Measurements from ENCODE around the gene SULF2.

SULF2 gene

GRCh38 chr20:47670913-47671312 is 114.4 kb downstream of the SULF2 start:
- no peak for ATAC-seq

DNA sequence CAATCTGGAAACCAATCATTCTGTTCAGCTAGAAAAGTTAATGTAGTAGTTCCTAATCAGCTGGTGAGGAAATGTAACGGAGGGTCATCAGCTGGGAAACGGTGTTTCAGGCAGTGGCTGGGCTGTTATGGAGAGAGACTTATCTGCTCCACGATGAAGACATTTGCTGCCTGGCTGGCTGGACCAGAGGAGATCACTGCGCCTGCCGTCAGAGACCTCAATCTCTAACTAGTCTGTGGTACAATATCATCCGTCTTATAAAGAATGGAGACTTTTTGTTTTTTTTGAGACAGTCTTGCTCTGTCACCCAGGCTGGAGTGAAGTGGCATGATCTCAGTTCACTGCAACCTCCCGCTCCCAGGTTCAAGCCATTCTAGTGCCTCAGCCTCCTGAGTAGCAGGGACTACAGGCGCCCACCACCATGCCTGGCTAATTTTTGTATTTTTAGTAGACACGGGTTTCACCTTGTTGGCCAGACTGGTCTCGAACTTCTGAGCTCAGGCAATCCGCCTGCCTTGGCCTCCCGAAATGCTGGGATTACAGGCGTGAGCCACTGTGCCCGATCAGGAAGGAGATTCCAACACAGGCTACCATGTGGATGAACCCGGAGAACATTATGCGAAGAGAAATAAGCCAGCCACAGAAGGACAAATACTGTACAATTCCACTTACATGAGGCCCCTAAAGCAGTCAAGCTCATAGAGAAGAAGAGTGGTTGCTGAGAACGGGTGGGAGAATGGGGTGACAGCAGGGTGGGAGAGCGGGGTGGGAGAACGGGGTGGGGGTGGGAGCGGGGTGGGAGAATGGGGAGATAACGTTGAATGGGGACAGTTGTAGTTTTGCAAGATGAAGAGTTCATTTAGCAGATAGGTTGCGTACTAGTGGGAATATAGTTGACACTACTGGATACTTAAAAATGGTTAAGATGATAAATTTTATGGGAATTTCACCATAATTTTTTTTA is 115.1 kb downstream of the SULF2 start:
- no peak for ATAC-seq
- TF ChIP-seq TOX (CRISPR knock-in tag; IDR thresholded peaks at IDR 0.05; ENCODE audit: borderline replicate concordance): no peak

More at GRCh38 chr20:47670913-47671312, 114.4 kb downstream of the SULF2 start:
- TF ChIP-seq OSR1 (CRISPR knock-in tag; IDR thresholded peaks at IDR 0.05): no peak
- TF ChIP-seq ESRRG (CRISPR knock-in tag; IDR thresholded peaks at IDR 0.05): no peak
- no peak for TF ChIP-seq ISL1 (CRISPR knock-in tag; IDR thresholded peaks at IDR 0.05)

DNA sequence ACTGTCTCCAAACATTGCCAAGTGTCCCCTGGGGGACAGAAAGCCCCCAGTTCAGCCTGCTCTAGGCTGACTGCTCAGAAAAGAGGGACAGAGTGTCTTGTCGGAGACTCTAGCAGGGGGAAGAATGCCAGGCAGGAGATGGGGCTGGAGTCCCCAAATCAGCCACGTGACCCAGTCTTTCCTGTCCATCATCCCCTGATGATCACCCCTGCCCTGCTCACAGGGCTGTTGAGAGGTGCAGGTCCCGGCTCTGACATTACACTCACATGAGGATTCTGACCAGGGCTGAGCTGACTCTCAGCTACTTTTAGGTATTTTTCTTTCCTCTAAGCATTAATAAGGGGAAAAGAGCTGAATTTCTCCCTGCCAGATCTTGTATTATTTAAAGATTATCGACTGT is 115.8 kb downstream of the SULF2 start:
- no peak for TF ChIP-seq ISL1 (CRISPR knock-in tag; IDR thresholded peaks at IDR 0.05)
- TF ChIP-seq BACH2 (CRISPR knock-in tag; IDR thresholded peaks at IDR 0.05; ENCODE audit: borderline replicate concordance): no peak
- no peak for TF ChIP-seq PPARA (CRISPR knock-in tag; IDR thresholded peaks at IDR 0.05; ENCODE audit: borderline replicate concordance)
- no peak for TF ChIP-seq PATZ1 (CRISPR knock-in tag; IDR thresholded peaks at IDR 0.05; ENCODE audit: borderline replicate concordance)
- TF ChIP-seq GLIS3 (CRISPR knock-in tag; IDR thresholded peaks at IDR 0.05): no peak
- no peak for ATAC-seq

DNA sequence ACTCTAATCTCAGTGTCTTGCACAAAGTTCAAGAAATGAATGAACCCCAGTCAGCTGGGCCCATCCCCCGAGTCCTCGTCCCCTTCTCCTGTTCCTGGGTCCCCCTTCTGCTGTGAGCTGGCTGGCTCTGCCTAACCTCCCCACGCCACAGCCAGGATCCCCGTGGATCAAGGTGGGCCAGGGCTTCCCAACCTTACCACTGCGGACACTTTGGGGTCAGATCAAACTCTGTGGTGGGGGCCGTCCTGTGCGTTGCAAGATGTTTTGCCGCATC is 116.2 kb downstream of the SULF2 start:
- TF ChIP-seq, protein P1, sequence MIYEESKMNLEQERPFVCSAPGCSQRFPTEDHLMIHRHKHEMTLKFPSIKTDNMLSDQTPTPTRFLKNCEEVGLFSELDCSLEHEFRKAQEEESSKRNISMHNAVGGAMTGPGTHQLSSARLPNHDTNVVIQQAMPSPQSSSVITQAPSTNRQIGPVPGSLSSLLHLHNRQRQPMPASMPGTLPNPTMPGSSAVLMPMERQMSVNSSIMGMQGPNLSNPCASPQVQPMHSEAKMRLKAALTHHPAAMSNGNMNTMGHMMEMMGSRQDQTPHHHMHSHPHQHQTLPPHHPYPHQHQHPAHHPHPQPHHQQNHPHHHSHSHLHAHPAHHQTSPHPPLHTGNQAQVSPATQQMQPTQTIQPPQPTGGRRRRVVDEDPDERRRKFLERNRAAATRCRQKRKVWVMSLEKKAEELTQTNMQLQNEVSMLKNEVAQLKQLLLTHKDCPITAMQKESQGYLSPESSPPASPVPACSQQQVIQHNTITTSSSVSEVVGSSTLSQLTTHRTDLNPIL (CRISPR knock-in tag; IDR thresholded peaks at IDR 0.05; ENCODE audit: low read depth): no peak
- TF ChIP-seq POU6F1 (CRISPR knock-in tag; IDR thresholded peaks at IDR 0.05; ENCODE audit: borderline replicate concordance, low read depth) (no peak), ZNF565 (CRISPR knock-in tag; conservative IDR thresholded peaks at IDR 0.05; ENCODE audit: low read depth) (no peak), CSDC2 (CRISPR knock-in tag; IDR thresholded peaks at IDR 0.05) (no peak), PPARA (CRISPR knock-in tag; IDR thresholded peaks at IDR 0.05; ENCODE audit: borderline replicate concordance) (no peak), ZFP3 (CRISPR knock-in tag; IDR thresholded peaks at IDR 0.05) (no peak), ESRRG (CRISPR knock-in tag; IDR thresholded peaks at IDR 0.05) (no peak), ZFP30 (CRISPR knock-in tag; IDR thresholded peaks at IDR 0.05) (no peak)
- no peak for ATAC-seq

- ATAC-seq: no peak
Observed at GRCh38 chr20:47668313-47669151, 116.7 kb downstream of the SULF2 start.

More at GRCh38 chr20:47668313-47669151, 116.7 kb downstream of the SULF2 start:
- TF ChIP-seq, protein P2, sequence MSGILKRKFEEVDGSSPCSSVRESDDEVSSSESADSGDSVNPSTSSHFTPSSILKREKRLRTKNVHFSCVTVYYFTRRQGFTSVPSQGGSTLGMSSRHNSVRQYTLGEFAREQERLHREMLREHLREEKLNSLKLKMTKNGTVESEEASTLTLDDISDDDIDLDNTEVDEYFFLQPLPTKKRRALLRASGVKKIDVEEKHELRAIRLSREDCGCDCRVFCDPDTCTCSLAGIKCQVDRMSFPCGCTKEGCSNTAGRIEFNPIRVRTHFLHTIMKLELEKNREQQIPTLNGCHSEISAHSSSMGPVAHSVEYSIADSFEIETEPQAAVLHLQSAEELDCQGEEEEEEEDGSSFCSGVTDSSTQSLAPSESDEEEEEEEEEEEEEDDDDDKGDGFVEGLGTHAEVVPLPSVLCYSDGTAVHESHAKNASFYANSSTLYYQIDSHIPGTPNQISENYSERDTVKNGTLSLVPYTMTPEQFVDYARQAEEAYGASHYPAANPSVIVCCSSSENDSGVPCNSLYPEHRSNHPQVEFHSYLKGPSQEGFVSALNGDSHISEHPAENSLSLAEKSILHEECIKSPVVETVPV (CRISPR knock-in tag; IDR thresholded peaks at IDR 0.05): no peak
- TF ChIP-seq BACH2 (CRISPR knock-in tag; IDR thresholded peaks at IDR 0.05; ENCODE audit: borderline replicate concordance) (no peak), ISL1 (CRISPR knock-in tag; IDR thresholded peaks at IDR 0.05) (no peak), OSR1 (CRISPR knock-in tag; IDR thresholded peaks at IDR 0.05) (no peak), RARB (CRISPR knock-in tag; IDR thresholded peaks at IDR 0.05) (no peak), GLIS3 (CRISPR knock-in tag; IDR thresholded peaks at IDR 0.05) (no peak), ZFP30 (CRISPR knock-in tag; IDR thresholded peaks at IDR 0.05) (no peak), PATZ1 (CRISPR knock-in tag; IDR thresholded peaks at IDR 0.05; ENCODE audit: borderline replicate concordance) (no peak), PPARA (CRISPR knock-in tag; IDR thresholded peaks at IDR 0.05; ENCODE audit: borderline replicate concordance) (no peak), TOX (CRISPR knock-in tag; IDR thresholded peaks at IDR 0.05; ENCODE audit: borderline replicate concordance) (no peak), SNAI2 (CRISPR knock-in tag; IDR thresholded peaks at IDR 0.05) (no peak)
- TF ChIP-seq, protein P1 (CRISPR knock-in tag; IDR thresholded peaks at IDR 0.05; ENCODE audit: low read depth): no peak
